HG02642 (cell line): ENCODE data around the gene LRBA.

Experiments used
- ATAC-seq: cut with Tn5 transposase; IDR thresholded peaks from one replicate; pipeline ENCODE4 v1.9.1; 2021; ENCODE audit warnings: mild to moderate bottlenecking; ENCODE audit not compliant: unreplicated experiment, poor library complexity

LRBA gene

GRCh38 chr4:150888625-150889024 is 126.5 kb downstream of the LRBA start:
- no peak for ATAC-seq

GRCh38 chr4:150888217-150888616 is 126.9 kb downstream of the LRBA start:
- ATAC-seq, result no peak

- no peak for ATAC-seq
These were observed 128.5 kb downstream of the LRBA start for GRCh38 chr4:150886597-150886996.

DNA sequence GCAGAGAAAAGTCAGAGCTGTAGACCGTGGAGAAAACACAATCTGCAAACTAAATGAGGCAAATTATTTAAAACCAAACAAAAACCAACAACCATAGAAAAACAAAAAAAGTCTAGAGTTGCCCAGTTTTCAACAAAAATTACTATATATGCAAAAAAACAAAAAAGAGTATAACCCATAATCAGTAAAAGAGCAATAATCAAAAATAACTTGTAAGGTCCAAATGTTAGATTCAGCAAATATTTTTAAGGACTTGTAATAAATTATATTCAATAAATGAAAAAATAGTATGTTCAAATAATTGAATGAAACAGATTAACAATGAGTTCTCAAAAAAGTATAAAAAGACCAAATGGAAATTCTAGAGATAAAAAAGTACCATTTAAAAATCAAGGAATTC is 130.5 kb downstream of the LRBA start:
- no peak for ATAC-seq

DNA sequence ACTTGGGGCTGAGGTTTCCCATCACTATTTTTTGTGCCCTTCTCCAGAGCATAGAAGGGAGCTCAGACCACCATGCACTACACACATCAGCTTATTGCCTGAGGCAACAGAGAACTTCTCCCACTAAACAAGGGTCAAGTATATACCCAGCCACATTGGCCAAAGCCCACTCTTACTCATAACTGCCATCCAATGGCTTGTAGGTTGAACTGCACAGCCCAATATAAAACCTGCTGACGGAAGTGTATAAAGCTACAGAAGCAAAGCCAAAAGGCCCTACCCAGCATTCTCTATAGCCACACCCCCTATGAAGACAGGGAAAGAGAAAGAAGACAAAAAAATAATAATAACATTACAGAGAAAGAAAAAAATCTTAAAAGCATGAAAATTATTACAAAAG is 139.7 kb downstream of the LRBA start:
- ATAC-seq, result no peak

DNA sequence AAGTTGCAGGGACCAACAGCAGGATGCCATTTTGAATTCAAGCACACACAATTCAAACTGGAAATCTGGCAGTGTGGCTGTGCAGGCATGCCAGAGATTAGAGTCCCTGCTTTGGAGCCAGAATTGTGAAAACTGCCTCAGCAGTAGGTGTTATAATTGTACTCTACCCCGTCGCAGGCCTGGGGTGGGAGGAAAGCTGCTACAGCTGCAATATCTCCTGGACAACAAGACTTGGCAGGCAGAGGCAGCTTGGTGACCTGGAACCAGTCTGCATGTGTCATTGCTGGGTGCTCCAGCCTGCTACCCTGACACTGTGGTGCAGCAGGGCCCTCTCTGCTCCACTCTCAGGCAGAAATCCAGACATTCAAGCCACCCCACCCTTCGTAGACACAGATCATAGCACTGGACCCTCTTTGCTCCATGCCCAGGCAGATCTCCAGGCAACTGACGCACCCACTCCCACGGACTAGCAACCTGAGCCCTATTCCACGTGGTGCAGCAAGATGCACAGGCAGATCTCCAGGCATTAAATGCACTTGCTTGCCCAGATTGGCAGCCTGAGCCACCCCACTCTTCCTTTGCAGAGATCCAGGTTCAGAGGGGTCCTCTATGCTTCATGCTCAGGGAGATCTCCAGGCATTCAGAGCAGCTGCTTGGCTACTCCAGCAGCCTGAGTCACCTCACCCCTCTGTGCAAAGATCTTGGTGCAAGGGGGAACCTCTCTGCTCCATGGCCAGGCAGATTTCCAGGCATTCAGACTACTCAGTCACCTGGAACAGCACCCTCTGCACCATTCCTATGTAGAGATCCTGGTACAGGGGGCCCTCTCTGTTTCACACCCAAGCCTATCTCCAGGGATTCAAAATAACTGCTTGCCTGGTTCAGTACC is 140.5 kb downstream of the LRBA start:
- no peak for ATAC-seq

DNA sequence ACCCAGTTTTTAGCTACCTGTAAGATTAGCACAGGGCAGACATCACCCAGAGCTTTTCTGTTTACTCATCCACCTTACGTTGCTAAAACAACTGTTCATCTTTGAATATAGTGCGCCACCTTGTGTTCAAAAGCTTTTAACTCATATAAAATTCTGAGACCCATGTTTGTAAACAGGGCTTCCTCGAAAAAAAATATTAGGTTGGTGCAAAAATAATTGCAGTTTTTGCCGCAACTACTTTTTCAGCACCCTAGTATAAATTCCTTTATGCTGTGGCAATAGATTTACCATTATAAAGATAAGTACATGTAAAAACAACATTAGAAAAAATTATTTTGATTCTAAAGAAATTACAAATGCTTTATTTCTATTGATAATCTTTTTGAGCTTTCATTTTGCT is 147.9 kb downstream of the LRBA start:
- peak; percentile 83 for ATAC-seq

- no peak for ATAC-seq
These were observed 151.6 kb downstream of the LRBA start for GRCh38 chr4:150863456-150863855.

- no peak for ATAC-seq
These were observed 152.3 kb downstream of the LRBA start for GRCh38 chr4:150862829-150863228.

GRCh38 chr4:150859453-150859852 is 155.6 kb downstream of the LRBA start:
- no peak for ATAC-seq

- ATAC-seq, result peak; percentile 57
These were observed 159.0 kb downstream of the LRBA start for GRCh38 chr4:150855981-150856510.

- ATAC-seq, result no peak
These were observed 160.5 kb downstream of the LRBA start for GRCh38 chr4:150854600-150854999.

- no peak for ATAC-seq
These were observed 161.2 kb downstream of the LRBA start for GRCh38 chr4:150853882-150854281.

- no peak for ATAC-seq
These were observed 162.9 kb downstream of the LRBA start for GRCh38 chr4:150852216-150852615.

GRCh38 chr4:150849016-150849415 is 166.1 kb downstream of the LRBA start:
- ATAC-seq, result no peak

DNA sequence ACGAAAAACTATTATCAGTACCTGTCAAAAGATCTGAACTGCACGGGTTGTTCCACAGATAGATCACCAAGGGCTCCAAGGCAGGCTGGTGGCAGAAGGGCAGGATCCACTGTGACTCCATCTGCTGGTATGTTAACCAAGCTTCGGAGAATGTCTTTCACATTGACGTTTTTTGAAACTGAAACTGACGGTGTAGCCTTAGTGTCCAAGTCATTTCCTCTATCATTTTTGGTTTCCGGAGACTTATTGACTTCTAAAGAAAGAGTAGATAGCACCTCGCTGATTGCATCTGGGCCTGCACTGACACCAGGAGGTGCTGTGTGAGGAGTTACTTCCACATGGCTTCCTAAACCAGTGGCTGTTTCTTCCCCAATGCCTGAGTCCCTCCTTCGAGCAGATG is 186.9 kb downstream of the LRBA start:
- peak; percentile 94 for ATAC-seq

- no peak for ATAC-seq
These were observed 187.9 kb downstream of the LRBA start for GRCh38 chr4:150827226-150827625.

DNA sequence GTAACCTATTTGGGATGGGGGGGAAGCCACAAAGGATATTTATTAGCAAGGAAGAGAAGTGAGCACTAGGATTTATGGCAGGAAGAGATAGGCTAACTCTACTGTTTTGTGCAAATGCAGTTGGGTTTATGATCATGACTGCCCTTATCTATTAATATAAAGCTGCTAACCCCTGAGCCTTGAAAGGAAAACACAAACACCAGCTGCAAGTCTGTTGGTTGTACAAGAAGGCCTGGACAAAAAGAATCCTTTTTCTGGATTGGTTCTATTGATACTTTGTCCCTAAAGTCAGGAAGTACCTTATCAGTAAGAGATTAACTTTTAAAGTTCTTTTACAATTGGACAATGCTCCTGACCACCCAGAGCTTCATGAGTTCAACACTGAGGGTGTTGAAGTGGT is 188.8 kb downstream of the LRBA start:
- no peak for ATAC-seq

DNA sequence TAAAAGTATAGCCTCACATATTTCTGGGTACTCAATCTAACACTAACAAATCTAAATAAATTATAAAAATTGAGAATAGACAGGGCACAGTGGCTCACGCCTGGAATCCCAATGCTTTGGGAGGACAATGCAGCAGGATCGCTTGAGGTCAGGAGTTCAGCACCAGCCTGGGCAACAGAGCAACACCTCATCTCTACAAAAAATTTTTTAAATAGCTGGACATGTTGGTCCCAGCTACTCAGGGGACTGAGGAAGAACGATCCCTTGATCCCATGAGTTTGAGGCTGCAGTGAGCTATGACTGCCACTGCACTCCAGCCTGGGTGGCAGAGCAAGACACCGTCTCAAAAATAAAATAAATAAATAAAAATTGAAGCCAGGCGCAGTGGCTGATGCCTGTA is 192.7 kb downstream of the LRBA start:
- ATAC-seq, result no peak

- no peak for ATAC-seq
These were observed 193.4 kb downstream of the LRBA start for GRCh38 chr4:150821641-150822040.

GRCh38 chr4:150820409-150820808 is 194.7 kb downstream of the LRBA start:
- ATAC-seq, result no peak

- ATAC-seq, result no peak
These were observed 196.4 kb downstream of the LRBA start for GRCh38 chr4:150818661-150819060.
